ENCODE data around the gene RNF213. TPM values are rescaled to one million over a fixed set of nuclear protein-coding genes. Genes with fewer than 3 reads are reported as not detected.

Gene RNF213
- total and polyA plus RNA-seq, 2 of the 8 experiments (the other 6 are each of a cell fraction or from before 2014, with no cell fraction given): 33.8 to 62.8 TPM

DNA sequence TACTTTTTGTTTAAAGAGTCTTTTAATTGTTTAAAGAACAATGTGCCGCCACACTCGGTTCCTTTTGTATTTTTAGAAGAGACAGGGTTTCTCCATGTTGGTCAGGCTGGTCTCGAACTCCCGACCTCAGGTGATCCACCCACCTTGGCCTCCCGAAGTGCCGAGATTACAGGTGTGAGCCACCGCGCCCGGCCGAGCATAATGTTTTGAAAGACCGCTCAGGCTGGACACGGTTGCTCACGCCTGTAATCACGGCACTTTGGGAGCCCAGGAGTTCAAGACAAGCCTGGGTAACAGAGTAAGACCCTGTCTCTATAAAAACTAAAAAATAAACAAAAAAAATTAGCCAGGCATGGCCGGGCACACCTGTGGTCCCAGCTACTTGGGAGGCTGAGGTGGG lies 59.8 kb downstream of the RNF213 start:
- POLR2A ChIA-PET (ENCODE audit: partially characterized antibody): no interaction called here
- CTCF ChIA-PET (ENCODE audit: partially characterized antibody): no interaction called here
- FAIRE-seq: no peak
- TF ChIP-seq KDM4A (IDR thresholded peaks at IDR 0.05; ENCODE audit: low read depth, low read length, severe bottlenecking) (no peak), BCL11A (IDR thresholded peaks at IDR 0.05; ENCODE audit: low read depth in 2 of 2, low read length in 2 of 2) (no peak), YY1 (IDR thresholded peaks at IDR 0.05; ENCODE audit: low read depth, low read length) (no peak), ZNF274 (IDR thresholded peaks at IDR 0.05; ENCODE audit: borderline replicate concordance, extremely low read depth, low read length) (no peak), EZH2 (IDR thresholded peaks at IDR 0.05; ENCODE audit: low read depth, low read length, severe bottlenecking) (no peak)

More for the DNA sequence above, 59.8 kb downstream of the RNF213 start:
- H3K36me3 ChIP-seq (ENCODE audit: control insufficient read depth in 2 of 4, insufficient read depth in 4 of 4, low read length in 3 of 4): peaks cover 2 to 50% (median 26%) of the 10 kb centered on the region in 4 experiments
- no peaks in the 10 kb centered on the region; the same call in 1 of the 2 replicates for H3K79me1 ChIP-seq (ENCODE audit: low read depth, low read length)
- H4K5ac ChIP-seq (ENCODE audit: insufficient read length, low read depth, low read length): no peak overlapping the region
- H2AK5ac ChIP-seq (ENCODE audit: low read depth, low read length): no peak overlapping the region
- peaks cover 5% of the 10 kb centered on the region; the same call in 1 of the 2 replicates for H3K23me2 ChIP-seq (ENCODE audit: low read depth, low read length)
- H3K23ac ChIP-seq (ENCODE audit: insufficient read length): no peak overlapping the region
- H4K20me1 ChIP-seq (replicated peaks in 1 of 2; ENCODE audit: control insufficient read depth in 1 of 2, insufficient read depth in 2 of 2, low read length in 2 of 2): no peaks in the 10 kb centered on the region
- no peak overlapping the region for H3K27ac ChIP-seq (ENCODE audit: low read depth, low read length)
- no peak overlapping the region for H3K9ac ChIP-seq (replicated peaks in 1 of 4; ENCODE audit: extremely low read depth in 1 of 4, low read depth in 3 of 4, low read length in 3 of 4)
- H2AFZ ChIP-seq (ENCODE audit: low read length): no peak overlapping the region
- no peaks in the 10 kb centered on the region for H3K4me1 ChIP-seq (replicated peaks in 1 of 4; ENCODE audit: control insufficient read depth in 3 of 4, insufficient read depth in 4 of 4, low read length in 3 of 4)
- no peak overlapping the region for H3K4me3 ChIP-seq (ENCODE audit: extremely low read depth in 1 of 4, insufficient read depth in 2 of 4, low read depth in 3 of 4, low read length in 4 of 4)
- no peak for DNase-seq (ENCODE audit: low read depth in 1 of 2, low spot score in 2 of 2)
- H3K4ac ChIP-seq (replicated peaks; ENCODE audit: insufficient read length, low read depth, low read length): no peak overlapping the region
- WGBS, 2 experiments (ENCODE audit: extremely low coverage in 1 of 2, insufficient coverage in 1 of 2, insufficient read length in 1 of 2, insufficient replicate concordance in 2 of 2, low coverage in 1 of 2, low lambda C conversion rate in 2 of 2, missing lambda C conversion rate in 1 of 2): 91% methylated on average over 15 of the region's 15 CpGs; no CpG with 5 or more reads in 1 of the 2 experiments
- no peaks in the 10 kb centered on the region for H3K27me3 ChIP-seq (replicated peaks in 1 of 4; ENCODE audit: control insufficient read depth in 3 of 4, extremely low read depth in 1 of 4, insufficient read depth in 3 of 4, low read length in 3 of 4)
- no peak overlapping the region for H3K4me2 ChIP-seq (ENCODE audit: insufficient read depth in 1 of 2, low read depth in 2 of 2, low read length in 2 of 2)
- no peak overlapping the region for H3K18ac ChIP-seq (ENCODE audit: extremely low read depth, low read length)
- no peak overlapping the region for H2BK20ac ChIP-seq (ENCODE audit: low read length)
- no peak overlapping the region for H2BK120ac ChIP-seq (replicated peaks; ENCODE audit: low read depth, low read length)
- no peaks in the 10 kb centered on the region for H3K79me2 ChIP-seq (ENCODE audit: control insufficient read depth in 1 of 2, insufficient read depth in 2 of 2, low read length in 2 of 2)
- H4K8ac ChIP-seq (ENCODE audit: extremely low read depth, insufficient read depth, low read length): no peak overlapping the region
- H3K56ac ChIP-seq (replicated peaks; ENCODE audit: insufficient read length, low read depth, low read length): no peak overlapping the region
- H2BK15ac ChIP-seq (ENCODE audit: low read length): no peak overlapping the region
- no peak overlapping the region for H4K91ac ChIP-seq (replicated peaks; ENCODE audit: insufficient read length, low read length)
- no peak overlapping the region for H3K14ac ChIP-seq (ENCODE audit: insufficient read length)
- H3K9me3 ChIP-seq (ENCODE audit: insufficient read depth in 2 of 2, low read depth in 1 of 2, low read length in 1 of 2): 0 out of 4 replicates have a peak, but pooled peaks cover 0 to 4% of the 10 kb centered on the region in 2 experiments
- H2BK5ac ChIP-seq (ENCODE audit: low read depth, low read length): no peak overlapping the region
- no peak overlapping the region for H2BK12ac ChIP-seq (ENCODE audit: low read depth, low read length)

All from H1 (cell line).